GF-D8 (cell line): ENCODE measurements around the gene LRRC45.

Source experiments
- DNase-seq: peaks from one replicate; lab custom pipeline; 2025; lab: John Stamatoyannopoulos, UW

LRRC45 gene

GRCh38 chr17:82007495-82008257 lies 15.4 kb upstream of the LRRC45 start:
- DNase-seq: no peak

GRCh38 chr17:82008258-82008940 lies 14.7 kb upstream of the LRRC45 start:
- DNase-seq: no peak

DNA sequence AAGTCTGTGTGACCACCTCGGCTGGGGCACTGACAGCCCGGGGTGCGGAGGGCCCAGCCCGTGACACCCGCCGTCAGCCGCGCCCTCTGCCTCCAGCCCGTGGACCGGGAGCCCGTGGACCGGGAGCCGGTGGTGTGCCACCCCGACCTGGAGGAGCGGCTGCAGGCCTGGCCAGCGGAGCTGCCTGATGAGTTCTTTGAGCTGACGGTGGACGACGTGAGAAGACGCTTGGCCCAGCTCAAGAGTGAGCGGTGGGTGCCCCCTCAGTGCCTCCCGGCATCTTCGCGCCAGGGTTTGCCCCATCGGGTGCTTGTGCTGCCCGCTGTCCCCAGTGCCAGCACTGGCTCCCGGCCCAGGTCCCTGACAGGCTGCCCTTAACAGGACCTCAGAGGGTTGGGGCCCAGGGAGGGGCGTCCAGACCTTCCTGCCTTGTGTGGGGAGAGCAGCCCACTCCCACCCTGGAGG lies 14.1 kb upstream of the LRRC45 start:
- DNase-seq: no peak

GRCh38 chr17:82009413-82009812 lies 13.7 kb upstream of the LRRC45 start:
- no peak for DNase-seq

- DNase-seq: no peak
These were observed 12.3 kb upstream of the LRRC45 start for GRCh38 chr17:82010575-82011525.

- DNase-seq: no peak
These were observed 11.4 kb upstream of the LRRC45 start for GRCh38 chr17:82011617-82012187.

DNA sequence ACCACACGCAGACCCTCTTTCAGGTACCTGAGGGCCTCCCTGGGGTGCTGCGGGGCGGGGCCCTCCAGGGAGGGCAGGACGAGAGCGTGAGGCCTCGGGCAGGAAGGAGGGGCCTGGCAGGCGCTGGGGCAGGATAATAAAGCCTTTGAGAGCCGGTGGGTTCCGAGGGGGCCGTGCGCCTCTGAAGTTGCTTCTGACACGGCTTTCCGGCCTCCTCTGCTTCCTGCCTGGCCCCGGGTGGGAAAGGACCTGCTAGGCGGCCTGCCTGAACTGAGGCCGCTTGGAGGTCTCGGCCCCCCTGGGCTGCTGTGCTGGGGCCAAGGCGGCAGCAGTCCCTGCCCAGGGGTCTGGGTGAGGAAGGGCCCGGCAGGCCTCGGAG lies 10.9 kb upstream of the LRRC45 start:
- DNase-seq: no peak

DNA sequence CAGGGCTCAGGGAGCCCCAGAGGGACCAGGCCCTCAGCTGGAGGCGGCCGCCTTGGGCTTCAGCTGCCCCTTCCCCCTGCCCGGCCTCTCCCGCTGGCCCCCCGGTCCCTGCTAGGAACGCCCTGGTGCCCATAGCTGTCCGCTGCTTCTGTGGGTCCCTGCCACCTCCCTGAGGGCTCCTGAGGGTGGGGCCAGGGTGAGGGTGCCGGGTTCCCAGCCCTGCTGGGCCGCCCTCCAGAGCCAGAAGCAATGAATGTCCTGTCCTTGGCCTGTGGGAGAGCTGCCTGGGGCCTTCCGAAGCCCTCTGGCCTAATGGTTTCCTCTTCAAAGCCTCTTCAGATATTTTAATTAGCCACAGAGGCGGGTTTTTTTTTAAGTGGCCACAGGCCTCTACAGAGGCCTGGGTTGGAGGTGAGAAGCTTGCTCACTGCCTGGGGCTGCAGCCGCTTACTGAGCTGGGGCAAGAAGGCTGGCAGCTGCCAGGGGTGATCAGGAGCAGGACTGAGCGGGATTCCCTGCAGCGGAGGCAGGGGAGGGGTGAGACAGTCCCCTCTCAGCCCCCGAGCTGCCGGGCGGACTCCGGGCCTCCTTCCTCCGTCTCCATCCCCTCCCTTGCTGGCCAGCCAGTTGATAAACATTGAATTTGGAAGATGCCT lies 10.3 kb upstream of the LRRC45 start:
- no peak for DNase-seq

DNA sequence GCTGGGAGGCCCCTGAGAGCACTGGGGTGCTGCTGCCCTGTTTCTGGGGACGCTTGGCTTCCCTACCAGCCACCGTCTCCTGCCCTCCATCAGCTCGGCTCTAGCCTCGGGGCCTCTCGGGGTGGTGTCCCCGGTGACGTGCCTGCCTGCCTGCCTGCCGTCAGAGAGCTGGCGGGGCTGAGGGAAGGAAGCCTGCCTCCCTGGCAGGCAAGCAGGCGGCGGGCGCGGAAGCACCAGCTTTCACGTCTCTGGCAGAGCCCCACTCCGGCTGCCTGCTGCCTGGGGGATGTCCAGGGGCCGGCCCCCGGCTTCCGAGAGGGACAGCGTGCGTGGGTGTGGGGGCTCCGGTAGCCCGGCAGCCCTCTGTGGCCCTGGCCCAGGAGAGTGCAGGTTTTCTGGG lies 9.8 kb upstream of the LRRC45 start:
- DNase-seq: no peak

DNA sequence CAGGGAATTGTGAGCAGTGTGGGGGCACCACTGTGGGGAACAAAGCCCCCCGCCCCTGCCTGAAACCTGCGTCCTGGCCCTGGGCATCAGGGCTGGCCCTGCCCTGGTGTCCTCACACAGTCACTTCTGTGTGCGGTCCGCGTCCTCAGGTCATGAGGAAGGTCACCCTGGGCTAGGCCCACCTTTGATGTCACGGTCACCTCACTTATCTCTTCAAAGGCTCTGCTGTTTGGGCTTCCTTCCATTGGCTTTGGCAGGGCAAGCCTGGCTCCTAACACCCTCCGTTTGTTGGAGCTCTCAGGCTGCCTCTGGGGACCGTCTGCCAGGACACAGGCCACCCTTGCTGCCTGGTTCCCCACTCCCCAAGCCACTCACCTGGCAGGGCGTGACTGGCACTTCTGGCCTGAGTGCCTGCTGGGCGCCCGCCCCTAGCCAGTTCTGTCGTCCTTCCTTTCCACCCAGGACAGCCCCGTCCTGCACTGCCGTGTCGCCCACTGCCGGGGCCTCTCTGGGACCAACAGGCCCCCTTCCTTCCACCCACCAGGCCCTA lies 9.3 kb upstream of the LRRC45 start:
- no peak for DNase-seq

- DNase-seq: no peak
These were observed 8.7 kb upstream of the LRRC45 start for GRCh38 chr17:82014432-82014831.

DNA sequence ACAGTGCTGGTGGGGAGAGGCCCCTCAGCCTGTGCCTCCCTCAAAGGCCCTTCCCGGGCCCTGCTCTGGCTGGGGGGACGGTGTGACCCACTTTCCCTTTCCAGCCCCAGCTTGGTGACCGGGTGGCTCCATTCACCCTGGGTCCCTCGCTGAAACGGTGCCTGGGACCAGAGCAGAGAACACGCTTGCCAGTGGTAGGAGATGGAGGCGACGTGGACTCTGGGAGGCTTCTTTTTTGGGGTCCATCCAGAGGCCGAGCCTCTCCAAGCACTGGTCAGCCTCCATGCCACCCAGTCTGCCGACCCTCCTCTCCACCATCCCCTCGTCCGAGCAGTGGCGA lies 8.2 kb upstream of the LRRC45 start:
- DNase-seq: no peak

GRCh38 chr17:82015311-82015971 lies 7.7 kb upstream of the LRRC45 start:
- DNase-seq: no peak

GRCh38 chr17:82016061-82016874 lies 6.8 kb upstream of the LRRC45 start:
- DNase-seq: no peak

GRCh38 chr17:82016875-82017459 lies 6.1 kb upstream of the LRRC45 start:
- DNase-seq: no peak

GRCh38 chr17:82017612-82018151 lies 5.4 kb upstream of the LRRC45 start:
- no peak for DNase-seq

- no peak for DNase-seq
These were observed 4.7 kb upstream of the LRRC45 start for GRCh38 chr17:82018152-82018988.

DNA sequence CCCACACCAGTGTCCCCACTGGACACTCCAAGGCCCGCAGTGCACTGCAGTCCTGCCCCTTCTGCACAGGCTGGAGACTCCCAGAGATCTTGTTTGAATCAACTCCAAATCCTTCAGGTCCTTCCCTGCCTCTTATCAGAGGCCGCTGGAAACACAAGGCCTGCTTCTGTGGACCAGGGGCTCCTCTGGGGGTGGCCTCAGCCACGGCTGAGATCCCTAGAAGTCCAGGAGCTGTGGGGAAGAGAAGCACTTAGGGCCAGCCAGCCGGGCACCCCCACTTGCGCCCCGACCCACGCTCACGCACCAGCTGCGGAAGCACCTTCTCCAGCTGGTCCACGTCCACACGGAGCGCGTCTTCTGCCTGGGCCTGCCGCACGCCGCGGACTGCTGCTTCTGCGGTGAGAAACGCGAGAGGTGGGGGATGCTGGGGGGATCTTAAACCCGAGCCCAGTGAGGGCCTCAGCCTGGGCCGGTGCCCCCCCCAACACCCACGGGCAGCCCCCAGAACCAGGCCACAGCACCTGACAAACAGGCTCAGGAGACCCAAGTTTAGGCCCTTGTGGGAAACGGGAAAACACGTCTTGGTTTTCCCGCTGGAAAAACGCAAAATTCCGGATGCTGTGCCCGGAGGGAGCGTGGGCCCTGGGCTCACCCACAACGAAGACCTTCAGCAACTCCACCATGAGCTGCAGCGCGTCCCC lies 4.0 kb upstream of the LRRC45 start:
- DNase-seq: no peak
